B cell (primary cell): ENCODE measurements around the gene C4orf33. TPM values are rescaled to one million over a fixed set of nuclear protein-coding genes. Genes with fewer than 3 reads are reported as not detected.

Source experiments
- ATAC-seq: fragments of 200-7000 bp; cut with Tn5 transposase; one replicate; pipeline ENCODE4 v1.10.0; 2021; ENCODE audit warnings: low read depth, mild to moderate bottlenecking, moderate number of reproducible peaks, moderate library complexity
- CTCF ChIA-PET: fragments of 350-600 bp; sonication (Branson Sonifier 250); formaldehyde crosslinking; loops from one replicate; lab custom pipeline; 2021; ENCODE audit warnings: antibody characterized with exemption, inconsistent platforms; lab: Charles Lee
- POLR2A ChIA-PET: fragments of 350-600 bp; sonication (Branson Sonifier 250); formaldehyde crosslinking; loops from one replicate; lab custom pipeline; 2021; ENCODE audit warnings: antibody characterized with exemption; lab: Charles Lee
- DNase-seq: peaks from one replicate; pipeline ENCODE4 v3.0.0; 2013
- H2AFZ ChIP-seq: 2 replicates; pipeline ENCODE4 v1.6.1; 2012; ENCODE audit warnings: mild to moderate bottlenecking, low read depth, low read length; ENCODE audit not compliant: insufficient read depth, poor library complexity, severe bottlenecking
- H3K27ac ChIP-seq, 2 donors: 1 replicate in 1 of 2; 2 replicates in 1 of 2; pipeline ENCODE4 v1.5.1; 2012 to 2013; ENCODE audit warnings: low read length in 2 of 2, mild to moderate bottlenecking in 2 of 2, moderate library complexity in 1 of 2
- H3K27me3 ChIP-seq, 4 experiments: fragments of 200-600 bp in 1 of 4; sonication (generic) in 1 of 4; replicated peaks in 1 of 4; 1 replicate in 2 of 4; 2 replicates in 2 of 4; pipeline versions ENCODE4 v1.6.1 to v1.7.0; 2013 to 2016; ENCODE audit warnings: low read length in 3 of 4, mild to moderate bottlenecking in 2 of 4, mixed read lengths in 1 of 4, moderate library complexity in 1 of 4; ENCODE audit not compliant: insufficient read depth in 4 of 4, control insufficient read depth in 3 of 4; ENCODE audit errors: control extremely low read depth in 1 of 4
- H3K36me3 ChIP-seq, 2 experiments: replicated peaks in 1 of 2; 1 replicate in 1 of 2; 2 replicates in 1 of 2; pipeline versions ENCODE4 v1.6.1 to v1.7.1; 2013; ENCODE audit warnings: low read length in 1 of 2; ENCODE audit not compliant: insufficient read depth in 2 of 2, control insufficient read depth in 1 of 2; ENCODE audit errors: control extremely low read depth in 1 of 2, extremely low read depth in 1 of 2
- H3K4me1 ChIP-seq, 2 donors: fragments of 200-600 bp in 1 of 2; sonication (generic) in 1 of 2; 1 replicate in 1 of 2; 2 replicates in 1 of 2; pipeline versions ENCODE4 v1.5.1 to v1.6.1; 2013 to 2017; ENCODE audit warnings: low read length in 2 of 2; ENCODE audit not compliant: control insufficient read depth in 2 of 2, insufficient read depth in 2 of 2
- H3K4me2 ChIP-seq: replicated peaks from 2 replicates; pipeline ENCODE3; 2012; ENCODE audit warnings: mild to moderate bottlenecking, low read depth, low read length; ENCODE audit not compliant: poor library complexity, severe bottlenecking
- H3K4me3 ChIP-seq, 5 experiments: fragments of 200-600 bp in 1 of 5; sonication (generic) in 1 of 5; 1 replicate in 3 of 5; 2 replicates in 2 of 5; pipeline versions ENCODE4 v1.5.1 to v1.7.0; 2011 to 2016; ENCODE audit warnings: low read length in 4 of 5, mild to moderate bottlenecking in 4 of 5, low read depth in 2 of 5, control low read depth in 1 of 5, moderate library complexity in 1 of 5; ENCODE audit not compliant: insufficient read depth in 1 of 5; ENCODE audit errors: control extremely low read depth in 1 of 5, extremely low read depth in 1 of 5
- H3K79me2 ChIP-seq: fragments of 200-600 bp; sonication (generic); one replicate; pipeline ENCODE4 v1.6.0; 2016; ENCODE audit warnings: low read length; ENCODE audit not compliant: control insufficient read depth, insufficient read depth
- H3K9ac ChIP-seq: fragments of 200-600 bp; sonication (generic); 2 replicates; pipeline ENCODE4 v1.6.1; 2017; ENCODE audit warnings: mild to moderate bottlenecking, low read length, moderate library complexity
- H3K9me3 ChIP-seq, 3 donors: one replicate each; pipeline versions ENCODE4 v1.6.1 to v1.7.1; 2013; ENCODE audit warnings: low read length in 2 of 3; ENCODE audit not compliant: control insufficient read depth in 2 of 3, insufficient read depth in 1 of 3; ENCODE audit errors: control extremely low read depth in 1 of 3
- H4K20me1 ChIP-seq: 2 replicates; pipeline ENCODE4 v1.6.0; 2012; ENCODE audit warnings: mild to moderate bottlenecking, low read length; ENCODE audit not compliant: insufficient read depth, control insufficient read depth, poor library complexity, severe bottlenecking
- H3K27ac Mint-ChIP-seq: one replicate; pipeline ENCODE4 v1.8.0; 2021; ENCODE audit warnings: mixed read lengths
- H3K27me3 Mint-ChIP-seq: one replicate; pipeline ENCODE4 v1.8.0; 2021; ENCODE audit warnings: mixed read lengths
- H3K4me1 Mint-ChIP-seq: one replicate; pipeline ENCODE4 v1.8.0; 2021; ENCODE audit warnings: mixed read lengths
- H3K4me3 Mint-ChIP-seq: one replicate; pipeline ENCODE4 v1.8.0; 2021; ENCODE audit warnings: mixed read lengths
- H3K9me3 Mint-ChIP-seq: one replicate; pipeline ENCODE4 v1.8.0; 2022; ENCODE audit warnings: mixed read lengths; ENCODE audit not compliant: insufficient read depth
- CTCF ChIP-seq: fragments of 200-600 bp; IDR thresholded peaks from one replicate; pipeline ENCODE4 v1.8.0; 2022; ENCODE audit warnings: antibody characterized with exemption, mild to moderate bottlenecking
- EZH2 ChIP-seq: IDR thresholded peaks from 2 replicates; pipeline ENCODE4 v1.6.1; 2012; ENCODE audit warnings: borderline replicate concordance, low read depth, mild to moderate bottlenecking, moderate library complexity, low read length; ENCODE audit not compliant: insufficient read depth, poor library complexity, severe bottlenecking
- WGBS: methylation state at CpG from one replicate; pipeline ENCODE4 v1.1.5; 2013; ENCODE audit warnings: missing lambda C conversion rate; ENCODE audit not compliant: insufficient coverage; 5-methylcytosine and 5-hydroxymethylcytosine counted together
- intact Hi-C: fragments of 100-400 bp; cut with micrococcal nuclease; formaldehyde crosslinking; loops from one replicate; pipeline ENCODE4 v1.10.0; 2022
- polyA plus RNA-seq: library from polyadenylated mRNA; depleted of rRNA; stranded (reverse); fragments of >200 nt; gene quantifications from 2 replicates; pipeline ENCODE4 v1.2.3, GENCODE V29; 2012
- total RNA-seq, 2 donors: library from RNA; stranded (reverse); fragments of 120-200 nt in 1 of 2; gene quantifications; 1 replicate in 1 of 2; 2 replicates in 1 of 2; pipeline versions ENCODE4 v1.2.3 to v1.2.4, GENCODE V29; 2013 to 2022

The C4orf33 gene
- total and polyA plus RNA-seq, 2 donors (not counting 1 experiment from before 2014, with no cell fraction given): 9.0 to 9.5 TPM

GRCh38 chr4:129098531-129099001, 2.6 kb downstream of the C4orf33 start:
- H2AFZ ChIP-seq: no peak overlapping the region
- Mint-ChIP-seq H3K4me3 (no peak overlapping the region), H3K27ac (no peak overlapping the region), H3K27me3 (no peaks in the 10 kb centered on the region), H3K4me1 (peaks cover 29% of the 10 kb centered on the region), H3K9me3 (no peaks in the 10 kb centered on the region)
- H3K4me3 ChIP-seq: no peak overlapping the region
- ATAC-seq (no peak), DNase-seq (no peak)
- POLR2A ChIA-PET: no interaction called here
- TF ChIP-seq EZH2 (no peak), CTCF (no peak)
- H3K79me2 ChIP-seq: peaks cover 27% of the 10 kb centered on the region
- H3K27me3 ChIP-seq: no peaks in the 10 kb centered on the region
- no peaks in the 10 kb centered on the region for H4K20me1 ChIP-seq
- H3K4me1 ChIP-seq: peaks cover 10 to 20% of the 10 kb centered on the region in 2 donors
- no peak overlapping the region for H3K9ac ChIP-seq
- CTCF ChIA-PET: no interaction called here
- intact Hi-C loops: no loop called here
- no peaks in the 10 kb centered on the region for H3K9me3 ChIP-seq
- H3K27ac ChIP-seq: no peak overlapping the region
- H3K4me2 ChIP-seq: no peak overlapping the region
- peaks cover 0 to 2% of the 10 kb centered on the region in 2 experiments for H3K36me3 ChIP-seq

GRCh38 chr4:129109965-129110824, 14.2 kb downstream of the C4orf33 start:
- Histone ChIP-seq H3K9me3 (no peaks in the 10 kb centered on the region), H3K36me3 (peaks cover 5 to 6% of the 10 kb centered on the region in 2 experiments), H4K20me1 (no peaks in the 10 kb centered on the region), H3K4me2 (no peak overlapping the region), H3K4me3 (no peak overlapping the region), H3K9ac (no peak overlapping the region), H3K27ac (no peak overlapping the region), H2AFZ (no peak overlapping the region), H3K4me1 (no peaks in the 10 kb centered on the region), H3K27me3 (no peaks in the 10 kb centered on the region), H3K79me2 (no peaks in the 10 kb centered on the region)
- Mint-ChIP-seq H3K4me3 (no peak overlapping the region), H3K4me1 (no peaks in the 10 kb centered on the region), H3K9me3 (no peaks in the 10 kb centered on the region), H3K27me3 (no peaks in the 10 kb centered on the region), H3K27ac (no peak overlapping the region)
- WGBS: 100% methylated on average over 2 of the region's 3 CpGs
- ATAC-seq (no peak), DNase-seq (no peak)
- CTCF ChIA-PET: interaction anchor here (0.9 kb wide), 1 partner anchor 17 kb away, joined by 6 read pairs; the partner anchor contains the start of gene SCLT1
- TF ChIP-seq EZH2: no peak
- TF ChIP-seq CTCF: no peak
- intact Hi-C loops: no loop called here
- POLR2A ChIA-PET: no interaction called here
